ENCODE data around the gene MPG. TPM values are rescaled to one million over a fixed set of nuclear protein-coding genes. Genes with fewer than 3 reads are reported as not detected.

MPG gene
- total and polyA plus RNA-seq, 2 experiments from 2014 or later = 38.0 to 91.1 TPM

- Histone ChIP-seq H3K36me3 (ENCODE audit: insufficient read depth) (no peaks in the 10 kb centered on the region), H3K27ac (ENCODE audit: low read depth) (no peak overlapping the region), H2AFZ (no peak overlapping the region), H3K4me3 (no peak overlapping the region), H3K9me2 (ENCODE audit: insufficient read depth) (no peaks in the 10 kb centered on the region), H3K4me2 (no peak overlapping the region), H3K27me3 (ENCODE audit: insufficient read depth) (no peaks in the 10 kb centered on the region), H3K79me2 (replicated peaks; ENCODE audit: insufficient read depth) (no peaks in the 10 kb centered on the region), H3K4me1 (ENCODE audit: insufficient read depth) (no peaks in the 10 kb centered on the region), H4K20me1 (replicated peaks; ENCODE audit: insufficient read depth) (no peaks in the 10 kb centered on the region; the same call in 1 of the 2 replicates), H3F3A (replicated peaks; ENCODE audit: low read depth) (0 out of 2 replicates have a peak, but pooled peaks cover 4% of the 10 kb centered on the region)
- H3K4me1 Mint-ChIP-seq = no peaks in the 10 kb centered on the region
- ATAC-seq (no peak), DNase-seq (ENCODE audit: low spot score) (no peak)
- H3K36me3 Mint-ChIP-seq (ENCODE audit: low read depth) = peaks cover 6% of the 10 kb centered on the region; the same call in 1 of the 3 replicates
- no peak overlapping the region for H3K27ac Mint-ChIP-seq
- H3K4me3 Mint-ChIP-seq = no peak overlapping the region; the same call in 2 of the 3 replicates
- TF ChIP-seq REST (IDR thresholded peaks at IDR 0.05; ENCODE audit: unreplicated experiment) (no peak), ZNF114 (CRISPR knock-in tag; IDR thresholded peaks at IDR 0.05) (no peak), ZNF462 (CRISPR knock-in tag; IDR thresholded peaks at IDR 0.05) (no peak), EZH2phosphoT487 (IDR thresholded peaks at IDR 0.05; ENCODE audit: unreplicated experiment) (no peak), ZNF331 (CRISPR knock-in tag; IDR thresholded peaks at IDR 0.05; ENCODE audit: low read depth) (no peak)
- no peaks in the 10 kb centered on the region for H3K9me3 Mint-ChIP-seq
- H3K27me3 Mint-ChIP-seq (ENCODE audit: insufficient read depth, low read depth, poor library complexity) = peaks cover 8% of the 10 kb centered on the region
Observed at GRCh38 chr16:94918-95265, 16.9 kb downstream of the MPG start.

All from GM23338 (cell line).